SHP77 (cell line): ENCODE data around the gene GLP1R.

Experiments used
- DNase-seq, 2 experiments: peaks; one replicate each; lab custom pipeline; 2025; lab: John Stamatoyannopoulos, UW

GLP1R gene

GRCh38 chr6:39048481-39049399 is at the start of gene GLP1R:
GLP1R (plus strand) TSS chr6:39048781; CDS start chr6:39048841, 60 bp downstream.
- DNase-seq, result no peak

- DNase-seq, result no peak
Observed at GRCh38 chr6:39003072-39003471, 45.5 kb upstream of the GLP1R start.

GRCh38 chr6:39003492-39003891 is 45.1 kb upstream of the GLP1R start:
- DNase-seq, result no peak

- DNase-seq, result no peak
Observed at GRCh38 chr6:39004801-39005200, 43.8 kb upstream of the GLP1R start.

- DNase-seq, result peak; percentile 72 to 78
Observed at GRCh38 chr6:39005774-39006173, 42.8 kb upstream of the GLP1R start.

GRCh38 chr6:39007575-39007974 is 41.0 kb upstream of the GLP1R start:
- no peak for DNase-seq

GRCh38 chr6:39008737-39009136 is 39.8 kb upstream of the GLP1R start:
- DNase-seq, result no peak

GRCh38 chr6:39009476-39009875 is 39.1 kb upstream of the GLP1R start:
- no peak for DNase-seq

- DNase-seq, result no peak
Observed at GRCh38 chr6:39016839-39017546, 31.6 kb upstream of the GLP1R start.

- DNase-seq, result no peak
Observed at GRCh38 chr6:39017547-39017880, 31.1 kb upstream of the GLP1R start.

GRCh38 chr6:39018103-39018502 is 30.5 kb upstream of the GLP1R start:
- DNase-seq, result no peak

- no peak for DNase-seq
Observed at GRCh38 chr6:39020136-39020535, 28.4 kb upstream of the GLP1R start.

GRCh38 chr6:39021041-39021440 is 27.5 kb upstream of the GLP1R start:
- no peak for DNase-seq

GRCh38 chr6:39021779-39022178 is 26.8 kb upstream of the GLP1R start:
- DNase-seq, result no peak

GRCh38 chr6:39026175-39026574 is 22.4 kb upstream of the GLP1R start:
- no peak for DNase-seq

- DNase-seq, result peak in 1 of 2 experiments; percentile 15
Observed at GRCh38 chr6:39029156-39030011, 19.2 kb upstream of the GLP1R start.

GRCh38 chr6:39035681-39036080 is 12.9 kb upstream of the GLP1R start:
- DNase-seq, result no peak

- DNase-seq, result no peak
Observed at GRCh38 chr6:39037082-39037508, 11.5 kb upstream of the GLP1R start.

GRCh38 chr6:39037707-39038106 is 10.9 kb upstream of the GLP1R start:
- no peak for DNase-seq

GRCh38 chr6:39040080-39040673 is 8.4 kb upstream of the GLP1R start:
- DNase-seq, result no peak

- no peak for DNase-seq
Observed at GRCh38 chr6:39041072-39041471, 7.5 kb upstream of the GLP1R start.

GRCh38 chr6:39043776-39044175 is 4.8 kb upstream of the GLP1R start:
- DNase-seq, result no peak
